GM19240 (cell line): Measurements from ENCODE around the gene MAPKBP1.

Source experiments
- DNase-seq: peaks from one replicate; pipeline ENCODE4 v3.0.0; 2011; ENCODE audit warnings: low spot score; ENCODE audit not compliant: insufficient read length

MAPKBP1 gene

DNA sequence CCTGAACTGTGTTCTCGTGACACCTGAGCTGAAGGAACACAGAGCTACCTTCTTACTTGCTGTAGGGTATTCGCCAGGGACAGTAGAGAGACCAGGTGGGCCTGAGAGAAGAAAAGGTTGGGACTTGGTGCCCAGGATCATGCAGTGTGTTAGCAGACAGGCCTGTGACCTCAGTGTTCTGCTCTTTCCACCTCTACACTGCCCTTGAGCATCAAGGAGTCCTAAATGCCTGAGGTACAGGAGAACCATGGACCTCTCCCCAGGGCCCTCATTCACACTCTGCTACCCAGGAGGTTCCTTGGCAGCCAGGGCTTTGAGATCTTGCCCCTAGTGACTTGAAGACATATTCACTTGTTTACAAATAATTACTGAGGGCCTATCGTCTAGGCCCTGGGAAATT lies 31.4 kb downstream of the MAPKBP1 start:
- no peak for DNase-seq

DNA sequence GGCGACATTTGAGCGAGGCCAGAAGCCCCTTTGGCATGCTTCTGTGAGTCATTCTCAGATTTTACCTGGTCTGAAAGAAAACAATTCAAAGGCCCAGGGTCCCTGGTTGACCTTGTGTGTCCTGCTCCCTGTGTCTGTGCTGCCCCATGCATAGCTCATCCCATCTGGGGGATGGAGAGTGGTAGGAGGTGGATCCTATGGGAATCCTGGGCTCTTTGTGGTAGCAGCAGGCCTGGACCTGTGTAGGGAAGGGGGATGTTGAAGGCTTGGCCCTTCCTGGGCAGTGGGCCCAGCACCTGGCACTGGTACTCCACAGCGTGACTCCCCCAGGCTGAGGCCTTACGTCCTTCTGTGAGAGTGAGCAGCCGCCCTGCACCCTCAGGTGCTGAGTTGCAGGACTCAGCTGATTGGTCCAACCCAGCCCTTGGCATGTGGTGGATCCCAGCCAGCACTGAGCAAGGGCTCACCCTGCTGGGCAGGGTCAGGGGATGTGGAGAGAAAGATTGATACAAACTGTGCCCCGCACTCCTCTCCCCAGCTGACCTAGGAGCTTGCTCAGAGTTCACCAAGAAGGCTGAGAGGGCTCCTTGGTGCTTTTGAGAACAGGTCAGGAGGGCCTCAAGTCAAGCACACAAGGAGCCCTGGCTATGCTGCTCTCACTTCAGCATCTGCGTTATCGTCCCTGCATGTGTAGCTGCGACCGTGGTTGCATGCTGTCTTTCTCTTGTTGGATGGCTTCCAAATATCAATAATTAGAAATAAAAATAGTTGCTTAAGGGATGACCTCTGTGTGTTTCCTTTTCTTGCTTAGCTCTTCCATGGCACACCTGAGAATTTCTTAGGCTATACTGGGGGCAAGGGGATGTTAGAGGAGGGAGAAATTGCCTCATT lies 32.3 kb downstream of the MAPKBP1 start:
- no peak for DNase-seq

DNA sequence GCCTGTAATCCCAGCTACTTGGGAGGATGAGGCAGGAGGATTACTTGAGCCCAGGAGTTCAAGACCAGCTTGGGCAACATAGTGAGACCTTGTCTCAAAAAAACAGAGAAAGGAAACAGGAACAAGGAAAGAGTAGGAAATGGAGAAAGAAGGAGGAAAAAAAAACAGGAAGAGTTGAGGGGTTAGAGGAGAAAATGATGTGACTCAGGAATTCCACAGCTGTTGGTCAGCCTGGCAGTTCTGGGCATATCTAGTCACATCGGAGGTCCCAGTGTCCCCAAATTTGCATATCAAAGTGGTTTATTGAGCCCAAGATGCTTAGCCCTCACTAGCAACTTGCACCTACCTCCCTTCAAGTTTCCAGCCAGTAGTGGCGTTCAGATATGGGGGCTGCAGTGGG lies 34.8 kb downstream of the MAPKBP1 start:
- DNase-seq: no peak

DNA sequence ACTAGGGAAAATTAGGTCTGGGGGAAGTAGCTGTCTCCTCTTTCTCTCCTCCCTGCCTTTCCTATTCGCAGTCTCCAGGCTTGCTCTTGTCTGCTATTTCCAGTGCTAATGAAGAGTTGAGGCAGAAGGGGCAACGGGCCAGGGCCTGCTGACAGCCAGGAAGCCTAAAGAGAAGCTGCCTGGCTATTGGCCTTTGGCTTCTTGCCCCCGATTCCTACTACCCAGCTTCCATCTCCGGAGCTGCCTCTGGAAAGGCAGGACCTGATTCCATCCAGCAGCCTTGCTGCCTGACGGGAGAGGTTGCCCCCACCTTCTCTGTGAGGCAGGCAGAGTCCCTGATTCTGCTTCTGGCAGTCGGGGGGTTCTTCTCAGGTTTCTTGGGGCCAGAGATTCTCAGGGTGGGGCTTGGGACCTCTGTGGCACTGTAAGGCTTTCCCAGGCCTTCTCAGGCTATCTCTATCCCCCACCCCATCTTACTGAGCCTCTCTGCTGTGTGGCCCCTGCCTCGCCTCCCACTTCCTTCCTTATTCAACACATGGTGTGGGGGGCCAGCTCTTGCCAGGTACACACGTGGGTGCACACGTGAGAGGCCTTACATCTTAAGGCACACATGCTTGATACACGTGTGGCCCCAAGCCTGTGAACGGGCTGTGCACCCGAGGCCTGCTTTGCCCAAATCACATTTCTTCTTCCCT lies 35.4 kb downstream of the MAPKBP1 start:
- no peak for DNase-seq

DNA sequence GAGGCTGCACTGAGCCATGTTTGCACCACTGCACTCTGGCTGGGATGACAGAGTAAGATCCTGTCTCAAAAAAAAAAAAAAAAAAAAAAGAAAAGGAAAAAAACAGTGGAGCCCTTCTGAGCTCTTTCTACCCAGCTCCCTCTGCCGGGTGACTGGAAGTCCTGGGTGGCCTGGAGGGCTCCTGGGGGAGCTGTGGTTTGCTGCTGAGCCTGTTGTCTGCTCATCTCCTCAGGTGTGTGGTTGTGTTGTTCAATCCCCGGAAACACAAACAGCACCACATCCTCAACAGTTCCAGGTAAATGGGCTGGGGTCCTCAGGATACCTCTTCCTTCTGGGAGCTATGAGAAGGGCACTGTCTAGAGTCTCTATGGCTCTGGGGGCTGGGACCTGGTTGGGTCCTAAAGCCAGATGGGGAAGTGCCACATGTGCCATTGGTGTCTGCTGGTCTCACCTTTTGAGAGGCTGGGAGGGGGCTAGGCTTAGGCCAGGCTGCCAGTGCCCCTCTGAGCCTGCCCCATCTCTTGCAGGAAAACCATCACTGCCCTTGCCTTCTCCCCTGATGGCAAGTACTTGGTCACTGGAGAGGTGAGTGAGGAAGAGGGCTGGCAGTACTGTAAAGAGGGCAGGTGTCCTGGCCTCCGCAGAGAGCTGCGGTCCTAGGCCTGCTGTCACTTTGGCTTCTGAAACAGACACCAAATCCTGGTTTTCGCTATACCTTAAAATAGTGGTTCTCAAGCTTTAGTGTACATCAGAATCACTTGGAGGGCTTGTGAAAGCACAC lies 36.6 kb downstream of the MAPKBP1 start:
- DNase-seq: no peak

DNA sequence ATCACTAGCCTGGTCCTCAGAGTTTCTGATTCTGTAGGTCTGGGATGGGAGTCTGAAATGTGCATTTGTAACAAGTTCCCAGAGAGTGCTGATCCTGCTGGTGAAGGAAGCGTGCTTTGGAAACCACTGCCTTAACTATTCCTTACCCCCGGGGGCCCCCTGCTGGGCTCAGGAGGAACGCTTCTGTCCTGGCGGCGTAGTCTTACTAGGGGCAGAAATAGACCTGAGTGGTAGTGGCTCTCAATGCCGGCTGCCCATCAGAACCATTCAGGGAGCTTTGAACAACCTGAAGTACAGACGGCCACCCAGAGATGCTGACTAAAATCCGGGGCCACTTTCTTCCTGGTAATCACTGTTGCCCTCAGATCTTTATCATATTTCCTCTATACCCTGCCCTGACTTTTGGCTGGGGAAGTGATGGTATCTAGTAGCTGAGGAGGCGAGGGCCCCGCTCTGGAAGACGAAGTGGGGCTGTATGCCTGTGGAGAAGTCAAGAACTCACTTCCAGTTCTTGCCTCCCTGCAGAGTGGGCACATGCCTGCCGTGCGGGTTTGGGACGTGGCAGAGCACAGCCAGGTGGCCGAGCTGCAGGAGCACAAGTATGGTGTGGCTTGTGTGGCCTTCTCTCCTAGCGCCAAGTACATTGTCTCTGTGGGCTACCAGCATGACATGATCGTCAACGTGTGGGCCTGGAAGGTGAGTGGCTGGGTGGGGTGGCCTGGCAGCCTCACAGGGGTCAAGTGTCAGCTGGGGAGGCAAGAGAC lies 37.3 kb downstream of the MAPKBP1 start:
- DNase-seq: peak; percentile 64

DNA sequence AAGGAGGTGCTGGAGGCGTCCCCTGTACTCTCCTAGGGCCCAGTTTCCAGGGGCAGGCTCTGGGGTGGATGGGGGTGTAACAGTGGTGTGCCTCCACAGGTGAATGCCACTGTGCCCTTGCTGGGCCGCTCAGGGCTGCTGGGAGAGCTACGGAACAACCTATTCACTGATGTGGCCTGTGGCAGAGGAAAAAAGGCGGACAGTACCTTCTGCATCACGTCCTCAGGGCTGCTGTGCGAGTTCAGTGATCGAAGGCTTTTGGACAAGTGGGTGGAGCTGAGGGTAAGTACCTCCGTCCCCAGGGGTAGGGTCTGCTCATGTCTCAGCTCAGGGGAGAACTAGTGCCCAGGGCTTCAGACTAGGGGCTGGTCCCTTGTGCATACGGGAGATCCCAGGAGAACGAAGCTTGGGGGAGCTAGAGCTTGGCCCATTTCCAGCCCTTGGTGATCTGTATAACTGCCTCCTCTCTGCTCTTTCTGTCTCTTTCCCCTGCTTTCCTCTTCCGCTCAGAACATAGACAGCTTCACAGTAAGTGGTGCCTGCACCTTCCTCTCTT lies 38.6 kb downstream of the MAPKBP1 start:
- DNase-seq: no peak

DNA sequence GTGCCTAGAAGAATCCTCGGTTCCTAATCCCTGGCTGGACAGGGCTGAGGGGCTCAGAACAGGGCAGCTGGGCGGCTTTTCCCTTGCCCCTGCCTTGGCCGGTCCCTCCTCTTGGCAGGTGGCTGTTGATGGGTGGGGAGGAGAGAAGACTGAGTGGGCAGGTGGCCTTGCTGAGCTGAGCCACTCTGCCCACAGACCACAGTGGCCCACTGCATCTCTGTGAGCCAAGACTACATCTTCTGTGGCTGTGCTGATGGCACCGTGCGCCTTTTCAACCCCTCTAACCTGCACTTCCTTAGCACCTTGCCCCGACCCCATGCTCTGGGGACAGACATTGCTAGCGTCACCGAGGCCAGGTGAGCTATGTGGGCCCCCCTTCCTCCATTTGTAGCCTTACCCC lies 39.1 kb downstream of the MAPKBP1 start:
- no peak for DNase-seq

DNA sequence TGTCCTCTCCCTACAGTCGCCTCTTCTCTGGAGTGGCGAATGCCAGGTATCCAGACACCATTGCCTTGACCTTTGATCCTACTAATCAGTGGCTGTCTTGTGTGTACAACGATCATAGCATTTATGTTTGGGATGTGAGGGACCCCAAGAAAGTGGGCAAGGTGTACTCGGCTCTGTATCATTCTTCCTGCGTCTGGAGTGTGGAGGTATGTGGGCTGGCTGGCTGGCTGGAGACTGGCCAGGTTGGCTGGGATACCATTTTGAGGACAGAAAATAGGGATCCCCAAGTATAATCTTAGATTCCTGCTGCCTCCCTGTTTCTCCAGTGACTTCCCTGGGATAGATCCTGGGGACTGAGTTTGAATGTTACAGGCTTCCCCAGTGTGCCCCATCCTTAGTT lies 40.2 kb downstream of the MAPKBP1 start:
- DNase-seq: no peak

DNA sequence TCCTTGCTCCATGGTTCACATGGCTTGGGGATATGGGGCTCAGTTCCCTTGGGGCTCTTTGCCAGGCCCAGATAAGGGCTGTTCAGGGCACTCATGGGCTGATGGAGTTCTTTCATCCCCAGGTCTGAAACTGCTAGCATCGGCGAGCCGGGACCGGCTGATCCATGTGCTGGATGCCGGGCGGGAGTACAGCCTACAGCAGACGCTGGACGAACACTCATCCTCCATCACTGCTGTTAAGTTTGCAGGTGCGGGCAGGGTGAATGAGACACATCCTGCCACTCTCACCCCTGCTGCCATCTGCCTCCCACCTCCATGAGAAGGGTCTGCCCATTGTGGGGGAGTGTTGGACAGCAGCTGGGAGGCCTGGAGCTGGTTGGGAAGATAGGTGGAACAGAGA lies 42.5 kb downstream of the MAPKBP1 start:
- no peak for DNase-seq

DNA sequence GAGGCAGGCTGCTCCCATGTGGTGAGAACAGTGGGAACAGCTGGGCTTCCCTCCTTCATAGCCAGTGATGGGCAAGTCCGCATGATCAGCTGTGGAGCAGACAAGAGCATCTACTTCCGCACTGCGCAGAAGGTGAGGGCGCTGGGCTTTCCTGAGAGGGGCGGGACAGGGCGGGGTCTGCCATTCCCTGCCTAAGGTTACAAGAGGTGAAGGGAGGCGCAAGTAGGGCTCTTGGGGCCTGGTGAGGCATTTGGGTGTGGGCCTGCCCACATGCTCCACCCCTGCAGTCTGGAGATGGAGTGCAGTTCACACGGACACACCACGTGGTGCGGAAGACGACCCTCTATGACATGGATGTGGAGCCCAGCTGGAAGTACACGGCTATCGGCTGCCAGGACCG lies 43.0 kb downstream of the MAPKBP1 start:
- DNase-seq: no peak

DNA sequence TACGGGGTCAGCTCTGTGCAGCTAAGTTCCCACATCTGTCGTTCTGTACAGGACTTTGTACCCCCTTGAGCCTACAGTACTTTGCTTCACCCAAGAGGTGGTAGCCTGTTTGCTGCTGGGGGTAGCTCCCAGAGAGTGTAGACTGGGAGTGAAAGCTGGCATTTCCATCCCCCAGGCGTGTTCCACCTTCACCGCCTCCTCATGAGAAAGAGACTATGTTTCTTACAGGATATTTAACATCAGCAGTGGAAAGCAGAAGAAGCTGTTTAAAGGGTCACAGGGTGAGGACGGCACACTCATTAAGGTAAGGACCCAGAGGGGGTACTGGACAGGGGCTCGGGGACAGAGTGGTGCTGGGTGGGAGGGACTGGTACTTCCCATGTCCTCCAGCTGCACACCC lies 43.5 kb downstream of the MAPKBP1 start:
- DNase-seq: no peak

DNA sequence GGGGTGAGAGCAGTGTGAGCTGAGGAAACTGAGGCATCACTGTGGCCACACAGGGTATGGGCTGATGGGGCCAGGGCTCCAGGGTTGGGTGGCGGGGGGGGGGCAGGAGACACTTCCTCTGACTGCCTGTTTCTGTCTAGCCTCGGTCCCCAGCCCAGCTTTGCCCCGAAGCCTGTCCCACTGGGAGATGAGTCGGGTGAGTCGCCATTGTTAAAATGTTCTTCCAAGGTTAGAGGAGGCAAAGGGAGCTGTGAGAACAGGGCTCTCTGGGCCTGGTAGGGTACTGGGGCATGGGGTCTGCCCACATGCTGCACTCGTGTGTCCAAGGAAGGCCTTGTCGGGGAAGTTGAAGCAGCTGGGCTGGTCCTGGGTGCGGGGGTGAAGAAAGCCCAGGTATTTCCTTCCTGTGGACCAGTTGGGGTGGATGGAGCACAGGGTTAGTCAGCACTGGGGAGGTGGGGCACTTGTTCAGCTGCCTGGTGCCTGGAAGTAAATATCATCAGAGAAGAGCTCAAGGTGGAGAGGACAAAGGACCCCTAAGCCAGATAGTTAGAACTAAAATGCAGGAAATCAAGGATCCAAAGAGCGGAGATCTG lies 45.3 kb downstream of the MAPKBP1 start:
- DNase-seq: no peak

DNA sequence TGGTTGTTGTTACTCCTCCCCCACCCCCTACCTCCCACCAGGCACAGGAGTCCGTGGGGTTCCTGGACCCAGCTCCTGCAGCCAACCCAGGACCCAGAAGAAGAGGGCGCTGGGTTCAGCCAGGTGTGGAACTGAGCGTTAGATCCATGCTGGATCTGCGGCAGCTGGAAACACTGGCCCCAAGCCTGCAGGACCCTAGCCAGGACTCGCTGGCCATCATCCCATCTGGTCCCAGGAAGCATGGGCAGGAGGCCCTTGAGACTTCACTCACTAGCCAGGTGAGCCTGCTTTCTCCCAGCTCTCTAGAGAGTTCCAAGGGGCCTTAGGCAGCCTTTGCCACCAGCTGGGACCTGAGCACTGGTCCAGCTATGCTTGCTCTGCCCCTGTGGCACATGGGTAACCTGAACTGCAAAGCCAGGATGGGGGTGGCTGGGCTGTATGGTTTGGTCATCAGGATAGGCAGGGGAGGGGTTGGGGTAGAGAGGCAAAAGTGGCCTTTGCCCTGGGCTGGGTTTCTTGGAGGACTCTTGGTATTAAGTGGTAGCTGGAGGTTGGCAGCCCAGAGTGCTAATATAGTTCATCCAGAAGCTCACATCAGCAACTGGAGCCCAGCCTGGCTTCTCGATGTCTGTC lies 46.6 kb downstream of the MAPKBP1 start:
- DNase-seq: no peak

DNA sequence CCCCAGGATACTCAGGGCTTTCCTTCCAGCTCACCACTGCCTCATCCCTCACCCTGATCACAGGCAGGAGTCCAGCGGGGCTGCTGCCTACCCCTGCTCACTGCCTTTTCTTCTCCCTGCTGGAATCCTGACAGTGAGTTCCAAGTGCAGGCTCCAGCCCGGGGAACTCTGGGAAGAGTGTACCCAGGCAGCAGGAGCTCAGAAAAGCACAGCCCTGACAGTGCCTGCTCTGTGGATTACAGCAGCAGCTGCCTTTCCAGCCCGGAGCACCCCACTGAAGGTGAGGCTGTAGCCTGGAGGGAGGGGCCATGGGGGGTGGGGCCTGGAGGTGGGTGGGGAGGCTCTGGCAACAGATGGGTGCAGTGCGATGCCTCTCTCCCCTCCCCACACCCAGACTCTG lies 47.5 kb downstream of the MAPKBP1 start:
- DNase-seq: no peak

DNA sequence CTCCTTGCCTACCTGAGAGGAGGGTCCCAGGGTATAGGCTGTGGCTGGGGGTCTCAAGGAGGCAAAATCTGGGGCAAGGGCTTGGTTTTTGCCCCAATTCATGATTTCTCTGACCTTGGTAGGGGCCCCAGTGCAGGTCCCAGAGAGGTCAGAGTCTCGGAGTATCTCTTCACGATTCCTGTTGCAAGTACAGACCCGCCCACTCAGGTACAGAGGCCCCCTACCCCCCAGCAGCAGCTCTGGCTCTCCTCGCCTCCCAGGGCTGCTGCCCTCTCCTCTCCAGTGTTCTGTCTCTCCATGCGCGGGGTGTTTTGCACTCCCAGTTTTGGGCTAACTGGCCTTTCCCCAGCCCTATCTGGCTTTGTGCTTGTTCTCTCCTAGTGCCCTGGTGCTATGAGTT lies 48.2 kb downstream of the MAPKBP1 start:
- no peak for DNase-seq

DNA sequence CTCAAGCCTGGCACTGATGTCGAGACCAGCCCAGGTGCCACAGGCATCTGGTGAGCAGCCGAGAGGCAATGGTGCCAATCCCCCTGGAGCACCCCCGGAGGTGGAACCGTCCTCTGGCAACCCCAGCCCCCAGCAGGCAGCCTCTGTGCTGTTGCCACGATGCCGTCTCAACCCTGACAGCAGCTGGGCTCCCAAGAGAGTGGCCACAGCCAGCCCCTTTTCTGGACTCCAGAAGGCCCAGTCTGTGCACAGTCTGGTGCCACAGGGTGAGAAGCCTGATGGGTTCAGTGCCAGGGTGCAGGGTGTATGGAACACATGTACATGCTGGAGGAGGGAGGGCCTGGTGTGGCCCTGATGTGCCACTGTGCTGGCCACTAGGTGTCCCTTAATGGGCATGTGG lies 48.7 kb downstream of the MAPKBP1 start:
- DNase-seq: no peak

DNA sequence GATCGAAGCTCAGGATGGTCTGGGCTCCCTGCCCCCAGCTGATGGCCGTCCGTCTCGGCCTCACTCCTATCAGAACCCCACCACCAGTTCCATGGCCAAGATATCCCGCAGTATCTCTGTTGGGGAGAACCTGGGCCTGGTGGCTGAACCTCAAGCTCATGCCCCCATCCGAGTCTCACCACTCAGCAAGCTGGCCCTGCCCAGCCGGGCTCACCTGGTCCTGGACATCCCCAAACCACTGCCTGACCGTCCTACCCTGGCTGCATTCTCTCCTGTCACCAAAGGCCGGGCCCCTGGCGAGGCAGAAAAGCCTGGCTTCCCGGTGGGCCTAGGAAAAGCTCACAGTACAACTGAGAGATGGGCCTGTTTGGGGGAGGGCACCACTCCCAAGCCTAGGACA lies 49.2 kb downstream of the MAPKBP1 start:
- DNase-seq: no peak

DNA sequence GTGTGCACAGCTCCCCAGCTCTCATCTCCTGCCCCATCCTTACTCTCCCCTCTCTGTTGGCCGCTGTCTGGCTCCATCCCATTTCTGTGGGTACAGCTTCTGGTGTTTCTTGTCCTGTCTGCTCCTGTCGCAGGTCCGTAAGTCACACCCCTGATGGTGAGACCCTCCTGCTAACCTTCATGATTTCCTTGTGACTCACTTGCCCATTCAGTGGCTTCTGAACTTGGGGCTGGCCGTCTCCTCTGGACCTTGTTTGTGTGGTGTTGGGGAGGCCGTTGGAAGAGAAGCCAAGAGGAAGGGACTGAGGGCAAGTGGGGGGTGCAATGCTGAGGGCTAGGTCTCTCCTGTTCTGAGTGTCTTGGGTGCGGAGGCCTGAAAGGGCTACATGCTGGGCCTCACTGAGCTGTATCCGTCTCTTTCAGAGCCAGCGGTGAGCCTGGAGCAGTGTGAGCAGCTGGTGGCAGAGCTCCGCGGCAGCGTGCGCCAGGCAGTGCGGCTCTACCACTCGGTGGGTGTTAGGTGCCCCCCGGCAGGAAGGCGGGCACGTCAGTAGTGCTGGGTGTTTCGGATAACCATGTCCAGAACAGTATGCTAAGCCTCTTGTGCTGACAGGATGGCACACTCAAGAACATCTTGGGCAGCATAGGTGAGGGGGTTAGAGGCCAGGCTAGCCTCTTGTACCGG lies 49.9 kb downstream of the MAPKBP1 start:
- no peak for DNase-seq

DNA sequence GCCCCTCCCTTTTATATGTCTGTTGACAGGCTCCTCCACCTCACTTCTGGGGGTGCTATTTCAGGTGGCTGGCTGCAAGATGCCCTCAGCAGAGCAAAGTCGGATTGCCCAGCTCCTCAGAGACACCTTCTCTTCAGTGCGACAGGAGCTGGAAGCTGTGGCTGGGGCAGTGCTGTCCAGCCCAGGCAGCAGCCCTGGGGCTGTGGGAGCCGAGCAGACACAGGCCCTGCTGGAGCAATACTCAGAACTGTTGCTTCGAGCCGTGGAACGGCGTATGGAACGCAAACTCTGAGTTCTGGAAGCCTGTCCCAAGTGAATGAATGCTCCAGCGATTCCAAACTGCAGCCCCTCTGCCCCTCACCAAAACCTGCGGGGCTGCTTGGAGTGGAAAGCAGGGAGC lies 50.9 kb downstream of the MAPKBP1 start:
- no peak for DNase-seq
